Panc1 (cell line): Measurements from ENCODE around the gene RNF220.

Experiments used
- POLR2AphosphoS5 ChIP-seq: IDR thresholded peaks from 2 replicates; pipeline ENCODE4 v1.6.1; 2012; ENCODE audit warnings: mild to moderate bottlenecking, low read depth, low read length, moderate library complexity
- REST ChIP-seq, 2 experiments: IDR thresholded peaks; 2 replicates each; pipeline ENCODE4 v1.6.1; 2011 to 2012; ENCODE audit warnings: low read depth in 2 of 2, control low read depth in 1 of 2, low read length in 1 of 2, mild to moderate bottlenecking in 1 of 2, moderate library complexity in 1 of 2; ENCODE audit not compliant: insufficient read depth in 1 of 2
- SIN3A ChIP-seq: IDR thresholded peaks from 2 replicates; pipeline ENCODE4 v1.6.1; 2012; ENCODE audit warnings: low read depth, mild to moderate bottlenecking, low read length, moderate library complexity, borderline replicate concordance; ENCODE audit not compliant: insufficient read depth
- TF ChIP-seq, protein P1 (sequence below): fragments of 450-650 bp; IDR thresholded peaks from 2 replicates; pipeline ENCODE4 v1.5.1; 2017; ENCODE audit warnings: mild to moderate bottlenecking

DNA sequence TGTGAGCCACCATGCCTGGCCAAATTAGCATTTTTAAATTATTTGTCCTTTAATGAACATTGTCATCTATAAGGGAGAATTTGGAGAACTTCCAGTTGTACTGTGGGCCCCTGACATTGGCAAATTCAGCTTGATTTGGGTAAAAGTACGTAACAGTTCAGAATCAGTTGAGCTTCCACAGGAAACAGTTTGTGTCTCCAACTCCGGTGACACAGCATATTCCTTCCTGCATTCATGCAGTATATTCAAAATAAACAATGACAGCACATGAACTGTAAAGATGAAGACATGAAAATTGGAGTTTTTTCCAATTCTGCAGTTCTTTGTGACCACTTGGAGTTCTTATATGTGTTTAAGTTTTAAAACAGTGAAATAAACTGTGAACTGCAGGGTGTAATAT lies 28.2 kb downstream of the RNF220 start:
- TF ChIP-seq, protein P1, sequence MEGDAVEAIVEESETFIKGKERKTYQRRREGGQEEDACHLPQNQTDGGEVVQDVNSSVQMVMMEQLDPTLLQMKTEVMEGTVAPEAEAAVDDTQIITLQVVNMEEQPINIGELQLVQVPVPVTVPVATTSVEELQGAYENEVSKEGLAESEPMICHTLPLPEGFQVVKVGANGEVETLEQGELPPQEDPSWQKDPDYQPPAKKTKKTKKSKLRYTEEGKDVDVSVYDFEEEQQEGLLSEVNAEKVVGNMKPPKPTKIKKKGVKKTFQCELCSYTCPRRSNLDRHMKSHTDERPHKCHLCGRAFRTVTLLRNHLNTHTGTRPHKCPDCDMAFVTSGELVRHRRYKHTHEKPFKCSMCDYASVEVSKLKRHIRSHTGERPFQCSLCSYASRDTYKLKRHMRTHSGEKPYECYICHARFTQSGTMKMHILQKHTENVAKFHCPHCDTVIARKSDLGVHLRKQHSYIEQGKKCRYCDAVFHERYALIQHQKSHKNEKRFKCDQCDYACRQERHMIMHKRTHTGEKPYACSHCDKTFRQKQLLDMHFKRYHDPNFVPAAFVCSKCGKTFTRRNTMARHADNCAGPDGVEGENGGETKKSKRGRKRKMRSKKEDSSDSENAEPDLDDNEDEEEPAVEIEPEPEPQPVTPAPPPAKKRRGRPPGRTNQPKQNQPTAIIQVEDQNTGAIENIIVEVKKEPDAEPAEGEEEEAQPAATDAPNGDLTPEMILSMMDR: no peak
- TF ChIP-seq REST (IDR thresholded peaks at IDR 0.05; ENCODE audit: insufficient read depth in 1 of 2, low read depth in 2 of 2, low read length in 1 of 2) (no peak), POLR2AphosphoS5 (no peak), SIN3A (no peak)
